ENCODE results near the gene BTBD16. TPM values are rescaled to one million over a fixed set of nuclear protein-coding genes. Genes with fewer than 3 reads are reported as not detected.

BTBD16 gene
- total and polyA plus RNA-seq, 2 of the 4 experiments (the other 2 are of a cell fraction) = not detected

DNA sequence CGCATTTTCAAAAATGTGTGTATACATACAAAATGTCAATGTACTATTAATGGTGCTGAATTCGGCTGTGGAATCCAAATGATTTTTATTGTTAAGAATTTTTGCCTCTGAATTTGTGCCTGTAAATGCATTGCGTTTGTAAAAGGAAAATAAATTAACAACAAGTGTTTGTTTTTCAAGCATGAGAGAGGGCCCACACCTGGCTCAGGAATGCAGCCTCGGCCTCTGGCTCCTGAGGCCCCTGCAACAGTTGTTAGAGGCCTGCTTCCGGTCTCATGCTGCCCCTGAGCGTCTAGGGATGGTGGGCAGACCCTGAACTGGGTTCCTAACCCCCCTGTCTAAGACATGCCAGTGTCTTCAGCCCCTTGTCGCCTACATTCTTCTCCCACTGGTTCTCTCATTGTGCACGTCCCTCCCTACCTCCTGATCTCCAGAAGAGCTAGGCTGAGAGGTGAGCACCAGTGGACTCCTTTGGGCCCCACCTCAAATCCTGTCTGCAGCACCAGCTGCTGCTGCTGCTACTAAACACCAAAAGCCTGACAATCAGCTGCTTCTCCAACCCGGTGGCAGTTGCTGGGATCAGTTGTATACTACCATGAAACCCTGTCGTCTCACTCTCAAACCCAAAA is 1.9 kb upstream of the BTBD16 start:
- Histone ChIP-seq H3K36me3 (ENCODE audit: control insufficient read depth, insufficient read depth, low read length) (no peaks in the 10 kb centered on the region), H3K23ac (ENCODE audit: low read depth, low read length) (no peak overlapping the region), H2BK20ac (ENCODE audit: low read depth, low read length) (no peak overlapping the region), H3K4ac (ENCODE audit: low read depth, low read length) (no peak overlapping the region), H2AK9ac (replicated peaks; ENCODE audit: low read depth, low read length, poor library complexity) (no peak overlapping the region), H3K27me3 (ENCODE audit: control insufficient read depth, insufficient read depth, low read length) (no peaks in the 10 kb centered on the region), H3K18ac (ENCODE audit: low read depth, low read length) (no peak overlapping the region), H3K14ac (replicated peaks; ENCODE audit: low read depth, low read length) (no peak overlapping the region), H2BK120ac (ENCODE audit: low read depth, low read length) (no peak overlapping the region), H3K4me2 (ENCODE audit: low read depth, low read length) (no peak overlapping the region), H3K4me3 (ENCODE audit: insufficient read depth, low read depth, low read length) (no peak overlapping the region), H4K8ac (ENCODE audit: low read depth in 2 of 2, low read length in 2 of 2) (no peak overlapping the region), H3K27ac (ENCODE audit: insufficient read depth, low read length) (no peak overlapping the region), H2AK5ac (ENCODE audit: low read depth, low read length) (no peak overlapping the region), H3K79me1 (ENCODE audit: low read depth in 1 of 2, low read length in 2 of 2) (peaks cover 0 to 8% of the 10 kb centered on the region in 2 experiments; a peak in 1 of 4 replicates), H2BK5ac (ENCODE audit: low read depth, low read length, poor library complexity, severe bottlenecking) (no peak overlapping the region), H3K4me1 (ENCODE audit: control insufficient read depth, insufficient read depth, low read length) (peaks cover 12% of the 10 kb centered on the region), H3K9me1 (ENCODE audit: insufficient read depth, low read length) (peaks cover 8% of the 10 kb centered on the region; the same call in 1 of the 2 replicates), H4K20me1 (ENCODE audit: insufficient read depth, low read length) (no peaks in the 10 kb centered on the region), H2BK15ac (ENCODE audit: low read depth, low read length) (no peak overlapping the region), H3K9me3 (ENCODE audit: control insufficient read depth, insufficient read depth, low read length) (no peaks in the 10 kb centered on the region), H2AFZ (replicated peaks; ENCODE audit: low read length, poor library complexity) (no peak overlapping the region), H3K9ac (ENCODE audit: low read depth, low read length) (no peak overlapping the region), H3K56ac (ENCODE audit: extremely low read depth, insufficient read depth, low read length) (no peak overlapping the region), H4K91ac (ENCODE audit: insufficient read depth, low read depth, low read length) (no peak overlapping the region), H4K5ac (ENCODE audit: low read depth, low read length) (no peak overlapping the region)
- TF ChIP-seq RFX5 (IDR thresholded peaks at IDR 0.05; ENCODE audit: low read depth, low read length) (no peak), MAZ (IDR thresholded peaks at IDR 0.05; ENCODE audit: borderline replicate concordance, low read depth, low read length) (no peak), RCOR1 (IDR thresholded peaks at IDR 0.05; ENCODE audit: insufficient replicate concordance, low read length) (no peak), CEBPB (IDR thresholded peaks at IDR 0.05; ENCODE audit: low read depth, low read length) (no peak), NFE2L2 (IDR thresholded peaks at IDR 0.05; ENCODE audit: low read depth, low read length) (no peak), BHLHE40 (IDR thresholded peaks at IDR 0.05; ENCODE audit: low read depth, low read length) (no peak), MXI1 (IDR thresholded peaks at IDR 0.05; ENCODE audit: borderline replicate concordance, low read depth, low read length) (no peak), POLR2A (IDR thresholded peaks at IDR 0.05; ENCODE audit: low read depth, low read length) (no peak), FOS (IDR thresholded peaks at IDR 0.05; ENCODE audit: low read depth, low read length) (no peak), RAD21 (IDR thresholded peaks at IDR 0.05; ENCODE audit: low read length) (no peak), CHD1 (IDR thresholded peaks at IDR 0.05; ENCODE audit: low read depth, low read length) (no peak), SMC3 (IDR thresholded peaks at IDR 0.05; ENCODE audit: low read depth, low read length) (no peak), MAFK (IDR thresholded peaks at IDR 0.05; ENCODE audit: low read depth, low read length) (no peak)
- TF ChIP-seq, protein P1, sequence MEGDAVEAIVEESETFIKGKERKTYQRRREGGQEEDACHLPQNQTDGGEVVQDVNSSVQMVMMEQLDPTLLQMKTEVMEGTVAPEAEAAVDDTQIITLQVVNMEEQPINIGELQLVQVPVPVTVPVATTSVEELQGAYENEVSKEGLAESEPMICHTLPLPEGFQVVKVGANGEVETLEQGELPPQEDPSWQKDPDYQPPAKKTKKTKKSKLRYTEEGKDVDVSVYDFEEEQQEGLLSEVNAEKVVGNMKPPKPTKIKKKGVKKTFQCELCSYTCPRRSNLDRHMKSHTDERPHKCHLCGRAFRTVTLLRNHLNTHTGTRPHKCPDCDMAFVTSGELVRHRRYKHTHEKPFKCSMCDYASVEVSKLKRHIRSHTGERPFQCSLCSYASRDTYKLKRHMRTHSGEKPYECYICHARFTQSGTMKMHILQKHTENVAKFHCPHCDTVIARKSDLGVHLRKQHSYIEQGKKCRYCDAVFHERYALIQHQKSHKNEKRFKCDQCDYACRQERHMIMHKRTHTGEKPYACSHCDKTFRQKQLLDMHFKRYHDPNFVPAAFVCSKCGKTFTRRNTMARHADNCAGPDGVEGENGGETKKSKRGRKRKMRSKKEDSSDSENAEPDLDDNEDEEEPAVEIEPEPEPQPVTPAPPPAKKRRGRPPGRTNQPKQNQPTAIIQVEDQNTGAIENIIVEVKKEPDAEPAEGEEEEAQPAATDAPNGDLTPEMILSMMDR (conservative IDR thresholded peaks at IDR 0.05; ENCODE audit: low read depth, low read length) = no peak
- TF ChIP-seq, protein P2, sequence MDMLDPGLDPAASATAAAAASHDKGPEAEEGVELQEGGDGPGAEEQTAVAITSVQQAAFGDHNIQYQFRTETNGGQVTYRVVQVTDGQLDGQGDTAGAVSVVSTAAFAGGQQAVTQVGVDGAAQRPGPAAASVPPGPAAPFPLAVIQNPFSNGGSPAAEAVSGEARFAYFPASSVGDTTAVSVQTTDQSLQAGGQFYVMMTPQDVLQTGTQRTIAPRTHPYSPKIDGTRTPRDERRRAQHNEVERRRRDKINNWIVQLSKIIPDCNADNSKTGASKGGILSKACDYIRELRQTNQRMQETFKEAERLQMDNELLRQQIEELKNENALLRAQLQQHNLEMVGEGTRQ (IDR thresholded peaks at IDR 0.05; ENCODE audit: low read depth, low read length) = no peak
- TF ChIP-seq, protein P3, sequence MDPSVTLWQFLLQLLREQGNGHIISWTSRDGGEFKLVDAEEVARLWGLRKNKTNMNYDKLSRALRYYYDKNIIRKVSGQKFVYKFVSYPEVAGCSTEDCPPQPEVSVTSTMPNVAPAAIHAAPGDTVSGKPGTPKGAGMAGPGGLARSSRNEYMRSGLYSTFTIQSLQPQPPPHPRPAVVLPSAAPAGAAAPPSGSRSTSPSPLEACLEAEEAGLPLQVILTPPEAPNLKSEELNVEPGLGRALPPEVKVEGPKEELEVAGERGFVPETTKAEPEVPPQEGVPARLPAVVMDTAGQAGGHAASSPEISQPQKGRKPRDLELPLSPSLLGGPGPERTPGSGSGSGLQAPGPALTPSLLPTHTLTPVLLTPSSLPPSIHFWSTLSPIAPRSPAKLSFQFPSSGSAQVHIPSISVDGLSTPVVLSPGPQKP (IDR thresholded peaks at IDR 0.05; ENCODE audit: borderline replicate concordance, low read depth, low read length) = no peak
- CTCF ChIA-PET = interaction anchor here (0.8 to 1.9 kb wide), 2 partner anchors 8 to 17 kb away, joined by 3 to 10 read pairs; no protein-coding TSS in a partner anchor
- intact Hi-C loops (cut with micrococcal nuclease) = loop anchor here (10.0 kb wide), 2 partner anchors 214 to 344 kb away; partner anchors contain the start of gene ATE1
- no peak for DNase-seq
- in situ Hi-C loops (cut with MboI; ENCODE audit: low sequenced_read_pairs) = no loop called here
- POLR2A ChIA-PET (ENCODE audit: unreplicated experiment) = no interaction called here
- no TSS peak for BruUV-seq (replicated peaks)
- no peak for ATAC-seq (ENCODE audit: low read depth)
- WGBS, 2 experiments (ENCODE audit: extremely low coverage in 2 of 2, insufficient read length in 1 of 2) = 60% methylated on average over 1 of the region's 10 CpGs; no CpG with 5 or more reads in 1 of the 2 experiments
- dilution Hi-C loops (cut with HindIII; ENCODE audit: low sequenced_read_pairs, unreplicated experiment) = no loop called here

Measured in IMR-90 (cell line).